Measurements from ENCODE around the gene ZFAND3.

GRCh38 chr6:37897321-37897720, 77.8 kb downstream of the ZFAND3 start:
- TF ChIP-seq, protein P1, sequence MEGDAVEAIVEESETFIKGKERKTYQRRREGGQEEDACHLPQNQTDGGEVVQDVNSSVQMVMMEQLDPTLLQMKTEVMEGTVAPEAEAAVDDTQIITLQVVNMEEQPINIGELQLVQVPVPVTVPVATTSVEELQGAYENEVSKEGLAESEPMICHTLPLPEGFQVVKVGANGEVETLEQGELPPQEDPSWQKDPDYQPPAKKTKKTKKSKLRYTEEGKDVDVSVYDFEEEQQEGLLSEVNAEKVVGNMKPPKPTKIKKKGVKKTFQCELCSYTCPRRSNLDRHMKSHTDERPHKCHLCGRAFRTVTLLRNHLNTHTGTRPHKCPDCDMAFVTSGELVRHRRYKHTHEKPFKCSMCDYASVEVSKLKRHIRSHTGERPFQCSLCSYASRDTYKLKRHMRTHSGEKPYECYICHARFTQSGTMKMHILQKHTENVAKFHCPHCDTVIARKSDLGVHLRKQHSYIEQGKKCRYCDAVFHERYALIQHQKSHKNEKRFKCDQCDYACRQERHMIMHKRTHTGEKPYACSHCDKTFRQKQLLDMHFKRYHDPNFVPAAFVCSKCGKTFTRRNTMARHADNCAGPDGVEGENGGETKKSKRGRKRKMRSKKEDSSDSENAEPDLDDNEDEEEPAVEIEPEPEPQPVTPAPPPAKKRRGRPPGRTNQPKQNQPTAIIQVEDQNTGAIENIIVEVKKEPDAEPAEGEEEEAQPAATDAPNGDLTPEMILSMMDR (IDR thresholded peaks at IDR 0.05) = no peak
- TF ChIP-seq CHD2 (IDR thresholded peaks at IDR 0.05; ENCODE audit: low read length, partially characterized antibody) (no peak), RXRA (IDR thresholded peaks at IDR 0.05; ENCODE audit: borderline replicate concordance, low read depth) (no peak), MXI1 (IDR thresholded peaks at IDR 0.05; ENCODE audit: low read depth, low read length) (no peak), SIN3A (IDR thresholded peaks at IDR 0.05; ENCODE audit: borderline replicate concordance, low read depth, low read length) (no peak), REST (IDR thresholded peaks at IDR 0.05; ENCODE audit: low read depth, low read length) (no peak), MAX (IDR thresholded peaks at IDR 0.05; ENCODE audit: low read depth) (no peak)
- TF ChIP-seq, protein P2, sequence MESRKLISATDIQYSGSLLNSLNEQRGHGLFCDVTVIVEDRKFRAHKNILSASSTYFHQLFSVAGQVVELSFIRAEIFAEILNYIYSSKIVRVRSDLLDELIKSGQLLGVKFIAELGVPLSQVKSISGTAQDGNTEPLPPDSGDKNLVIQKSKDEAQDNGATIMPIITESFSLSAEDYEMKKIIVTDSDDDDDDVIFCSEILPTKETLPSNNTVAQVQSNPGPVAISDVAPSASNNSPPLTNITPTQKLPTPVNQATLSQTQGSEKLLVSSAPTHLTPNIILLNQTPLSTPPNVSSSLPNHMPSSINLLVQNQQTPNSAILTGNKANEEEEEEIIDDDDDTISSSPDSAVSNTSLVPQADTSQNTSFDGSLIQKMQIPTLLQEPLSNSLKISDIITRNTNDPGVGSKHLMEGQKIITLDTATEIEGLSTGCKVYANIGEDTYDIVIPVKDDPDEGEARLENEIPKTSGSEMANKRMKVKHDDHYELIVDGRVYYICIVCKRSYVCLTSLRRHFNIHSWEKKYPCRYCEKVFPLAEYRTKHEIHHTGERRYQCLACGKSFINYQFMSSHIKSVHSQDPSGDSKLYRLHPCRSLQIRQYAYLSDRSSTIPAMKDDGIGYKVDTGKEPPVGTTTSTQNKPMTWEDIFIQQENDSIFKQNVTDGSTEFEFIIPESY (IDR thresholded peaks at IDR 0.05; ENCODE audit: borderline replicate concordance, low read depth) = no peak

All from SK-N-SH (cell line).